Cardiac fibroblast (primary cell): Measurements from ENCODE around the gene PBX3.

Experiments
- DNase-seq, 2 donors: peaks; one replicate each; pipeline versions ENCODE4 v3.0.0 to v3.0.0-alpha.2; 2010; ENCODE audit warnings: low read depth in 2 of 2
- H3K4me3 ChIP-seq, 2 donors: replicated peaks in 1 of 2; 1 replicate in 1 of 2; 2 replicates in 1 of 2; pipeline ENCODE4 v1.5.1; 2011; ENCODE audit warnings: low read depth in 2 of 2, low read length in 2 of 2, mild to moderate bottlenecking in 2 of 2, moderate library complexity in 1 of 2
- CTCF ChIP-seq: IDR thresholded peaks from one replicate; pipeline ENCODE4 v1.5.1; 2011; ENCODE audit warnings: low read depth, mild to moderate bottlenecking, low read length, inconsistent platforms

PBX3 gene

GRCh38 chr9:125929846-125930245 is 182.7 kb downstream of the PBX3 start:
- DNase-seq = no peak
- no peak for TF ChIP-seq CTCF
- H3K4me3 ChIP-seq = no peak overlapping the region

- no peak for TF ChIP-seq CTCF
Measured at GRCh38 chr9:125931211-125931610, 184.0 kb downstream of the PBX3 start.

GRCh38 chr9:125932012-125932411 is 184.8 kb downstream of the PBX3 start:
- H3K4me3 ChIP-seq = no peak overlapping the region
- peak; percentile 96 to 97 for DNase-seq
- TF ChIP-seq CTCF = no peak

More at GRCh38 chr9:125931211-125931610, 184.0 kb downstream of the PBX3 start:
- DNase-seq = no peak
- no peak overlapping the region for H3K4me3 ChIP-seq

- no peak for TF ChIP-seq CTCF
- DNase-seq = no peak
Measured at GRCh38 chr9:125932746-125933455, 185.7 kb downstream of the PBX3 start.

GRCh38 chr9:125942125-125942524 is 195.0 kb downstream of the PBX3 start:
- no peak for TF ChIP-seq CTCF
- DNase-seq = peak; percentile 22 to 62
- no peak overlapping the region for H3K4me3 ChIP-seq

More at GRCh38 chr9:125932746-125933455, 185.7 kb downstream of the PBX3 start:
- no peak overlapping the region for H3K4me3 ChIP-seq

GRCh38 chr9:125943831-125944230 is 196.7 kb downstream of the PBX3 start:
- H3K4me3 ChIP-seq = no peak overlapping the region
- DNase-seq = no peak
- no peak for TF ChIP-seq CTCF

GRCh38 chr9:125946397-125946796 is 199.2 kb downstream of the PBX3 start:
- no peak overlapping the region for H3K4me3 ChIP-seq
- TF ChIP-seq CTCF = no peak
- no peak for DNase-seq
